Erythroblast (primary cell): Measurements from ENCODE around the gene NAPG.
"Not testable (repeated sequence)": the region's sequence is repeated elsewhere in the genome, so short reads cannot be mapped to it uniquely, and the experiment has no call there.

Experiments
- DNase-seq, 2 experiments: peaks; one replicate each; lab custom pipeline; 2025; lab: John Stamatoyannopoulos, UW
- GATA1 ChIP-seq: IDR thresholded peaks from 2 replicates; pipeline ENCODE4 v1.6.1; 2011; ENCODE audit warnings: low read depth, mild to moderate bottlenecking, control low read depth, low read length, moderate library complexity
- POLR2A ChIP-seq: IDR thresholded peaks from 2 replicates; pipeline ENCODE4 v1.6.1; 2011; ENCODE audit warnings: mild to moderate bottlenecking, low read length

NAPG gene

GRCh38 chr18:10495936-10496335 lies 29.9 kb upstream of the NAPG start:
- no peak for DNase-seq
- no peak for TF ChIP-seq POLR2A
- TF ChIP-seq GATA1: no peak

- no peak for DNase-seq
- no peak for TF ChIP-seq POLR2A
- TF ChIP-seq GATA1: no peak
These were observed 28.5 kb upstream of the NAPG start for GRCh38 chr18:10497206-10497749.

GRCh38 chr18:10499230-10499629 lies 26.6 kb upstream of the NAPG start:
- no peak for DNase-seq
- TF ChIP-seq POLR2A: no peak
- no peak for TF ChIP-seq GATA1

GRCh38 chr18:10500038-10500437 lies 25.8 kb upstream of the NAPG start:
- TF ChIP-seq POLR2A (no peak), GATA1 (no peak)
- no peak for DNase-seq

- DNase-seq: no peak
- TF ChIP-seq POLR2A (no peak), GATA1 (no peak)
These were observed 21.1 kb upstream of the NAPG start for GRCh38 chr18:10504723-10505122.

- not testable (repeated sequence) for DNase-seq
These were observed 19.9 kb upstream of the NAPG start for GRCh38 chr18:10505892-10506291.

- TF ChIP-seq POLR2A (no peak), GATA1 (no peak)
- DNase-seq: no peak
These were observed 17.2 kb upstream of the NAPG start for GRCh38 chr18:10508591-10508990.

GRCh38 chr18:10511236-10511635 lies 14.6 kb upstream of the NAPG start:
- TF ChIP-seq GATA1: no peak
- TF ChIP-seq POLR2A: no peak
- no peak for DNase-seq

GRCh38 chr18:10514082-10514481 lies 11.7 kb upstream of the NAPG start:
- DNase-seq: no peak
- TF ChIP-seq GATA1 (no peak), POLR2A (no peak)

GRCh38 chr18:10514601-10515000 lies 11.2 kb upstream of the NAPG start:
- no peak for DNase-seq
- TF ChIP-seq POLR2A (no peak), GATA1 (no peak)

GRCh38 chr18:10515456-10515855 lies 10.4 kb upstream of the NAPG start:
- no peak for DNase-seq
- no peak for TF ChIP-seq GATA1
- TF ChIP-seq POLR2A: no peak

- DNase-seq: no peak
- TF ChIP-seq GATA1 (no peak), POLR2A (no peak)
These were observed 9.7 kb upstream of the NAPG start for GRCh38 chr18:10516078-10516477.

GRCh38 chr18:10518595-10519255 lies 7.1 kb upstream of the NAPG start:
- TF ChIP-seq GATA1 (no peak), POLR2A (no peak)
- DNase-seq: no peak

- DNase-seq: no peak
- TF ChIP-seq GATA1: no peak
- TF ChIP-seq POLR2A: no peak
These were observed 6.5 kb upstream of the NAPG start for GRCh38 chr18:10519366-10519765.

- peak; percentile 81 to 82 for DNase-seq
- no peak for TF ChIP-seq GATA1
- TF ChIP-seq POLR2A: no peak
These were observed 5.6 kb upstream of the NAPG start for GRCh38 chr18:10519999-10520935.
